ENCODE results near the gene PLA2G4A. TPM values are rescaled to one million over a fixed set of nuclear protein-coding genes. Genes with fewer than 3 reads are reported as not detected.

PLA2G4A gene
- total RNA-seq, 1 experiment from 2014 or later = 8.6 TPM

DNA sequence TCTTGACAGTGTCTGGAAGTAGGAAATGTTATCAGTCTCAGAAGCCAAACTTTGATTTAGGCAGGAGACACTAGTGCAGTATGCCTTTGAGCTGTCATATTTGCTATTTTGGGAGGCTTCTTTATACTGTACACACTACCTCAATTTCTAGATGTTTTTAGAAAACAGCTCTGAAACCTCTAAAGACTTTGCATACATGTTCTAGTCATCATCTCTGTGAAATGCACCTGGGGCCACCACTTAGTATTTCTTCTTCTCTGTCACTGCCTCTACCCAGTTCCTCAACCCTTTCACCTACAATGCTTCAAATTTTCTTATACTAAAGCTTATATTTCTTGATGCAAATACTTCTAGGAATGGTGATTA lies 29.1 kb upstream of the PLA2G4A start:
- no peaks in the 10 kb centered on the region for H4K20me1 ChIP-seq (ENCODE audit: insufficient read depth)
- no peaks in the 10 kb centered on the region for H3K9me3 ChIP-seq (ENCODE audit: control insufficient read depth in 1 of 2, insufficient read depth in 1 of 2, low read depth in 1 of 2, low read length in 2 of 2)
- CTCF ChIA-PET = no interaction called here
- ATAC-seq (no peak), DNase-seq (ENCODE audit: low read depth, low spot score) (no peak)
- TF ChIP-seq SP1 (IDR thresholded peaks at IDR 0.05; ENCODE audit: low read depth) (no peak), CBX3 (IDR thresholded peaks at IDR 0.05; ENCODE audit: low read depth) (no peak), TCF7L2 (IDR thresholded peaks at IDR 0.05; ENCODE audit: borderline replicate concordance, extremely low read depth, insufficient read depth, insufficient read length) (no peak), EZH2 (IDR thresholded peaks at IDR 0.05) (no peak), ELF1 (IDR thresholded peaks at IDR 0.05; ENCODE audit: borderline replicate concordance, low read depth) (no peak)
- TF ChIP-seq, protein P1, sequence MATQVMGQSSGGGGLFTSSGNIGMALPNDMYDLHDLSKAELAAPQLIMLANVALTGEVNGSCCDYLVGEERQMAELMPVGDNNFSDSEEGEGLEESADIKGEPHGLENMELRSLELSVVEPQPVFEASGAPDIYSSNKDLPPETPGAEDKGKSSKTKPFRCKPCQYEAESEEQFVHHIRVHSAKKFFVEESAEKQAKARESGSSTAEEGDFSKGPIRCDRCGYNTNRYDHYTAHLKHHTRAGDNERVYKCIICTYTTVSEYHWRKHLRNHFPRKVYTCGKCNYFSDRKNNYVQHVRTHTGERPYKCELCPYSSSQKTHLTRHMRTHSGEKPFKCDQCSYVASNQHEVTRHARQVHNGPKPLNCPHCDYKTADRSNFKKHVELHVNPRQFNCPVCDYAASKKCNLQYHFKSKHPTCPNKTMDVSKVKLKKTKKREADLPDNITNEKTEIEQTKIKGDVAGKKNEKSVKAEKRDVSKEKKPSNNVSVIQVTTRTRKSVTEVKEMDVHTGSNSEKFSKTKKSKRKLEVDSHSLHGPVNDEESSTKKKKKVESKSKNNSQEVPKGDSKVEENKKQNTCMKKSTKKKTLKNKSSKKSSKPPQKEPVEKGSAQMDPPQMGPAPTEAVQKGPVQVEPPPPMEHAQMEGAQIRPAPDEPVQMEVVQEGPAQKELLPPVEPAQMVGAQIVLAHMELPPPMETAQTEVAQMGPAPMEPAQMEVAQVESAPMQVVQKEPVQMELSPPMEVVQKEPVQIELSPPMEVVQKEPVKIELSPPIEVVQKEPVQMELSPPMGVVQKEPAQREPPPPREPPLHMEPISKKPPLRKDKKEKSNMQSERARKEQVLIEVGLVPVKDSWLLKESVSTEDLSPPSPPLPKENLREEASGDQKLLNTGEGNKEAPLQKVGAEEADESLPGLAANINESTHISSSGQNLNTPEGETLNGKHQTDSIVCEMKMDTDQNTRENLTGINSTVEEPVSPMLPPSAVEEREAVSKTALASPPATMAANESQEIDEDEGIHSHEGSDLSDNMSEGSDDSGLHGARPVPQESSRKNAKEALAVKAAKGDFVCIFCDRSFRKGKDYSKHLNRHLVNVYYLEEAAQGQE (IDR thresholded peaks at IDR 0.05; ENCODE audit: low read depth) = no peak
- TF ChIP-seq, protein P2, sequence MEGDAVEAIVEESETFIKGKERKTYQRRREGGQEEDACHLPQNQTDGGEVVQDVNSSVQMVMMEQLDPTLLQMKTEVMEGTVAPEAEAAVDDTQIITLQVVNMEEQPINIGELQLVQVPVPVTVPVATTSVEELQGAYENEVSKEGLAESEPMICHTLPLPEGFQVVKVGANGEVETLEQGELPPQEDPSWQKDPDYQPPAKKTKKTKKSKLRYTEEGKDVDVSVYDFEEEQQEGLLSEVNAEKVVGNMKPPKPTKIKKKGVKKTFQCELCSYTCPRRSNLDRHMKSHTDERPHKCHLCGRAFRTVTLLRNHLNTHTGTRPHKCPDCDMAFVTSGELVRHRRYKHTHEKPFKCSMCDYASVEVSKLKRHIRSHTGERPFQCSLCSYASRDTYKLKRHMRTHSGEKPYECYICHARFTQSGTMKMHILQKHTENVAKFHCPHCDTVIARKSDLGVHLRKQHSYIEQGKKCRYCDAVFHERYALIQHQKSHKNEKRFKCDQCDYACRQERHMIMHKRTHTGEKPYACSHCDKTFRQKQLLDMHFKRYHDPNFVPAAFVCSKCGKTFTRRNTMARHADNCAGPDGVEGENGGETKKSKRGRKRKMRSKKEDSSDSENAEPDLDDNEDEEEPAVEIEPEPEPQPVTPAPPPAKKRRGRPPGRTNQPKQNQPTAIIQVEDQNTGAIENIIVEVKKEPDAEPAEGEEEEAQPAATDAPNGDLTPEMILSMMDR (IDR thresholded peaks at IDR 0.05 in 2 of 3, conservative IDR thresholded peaks at IDR 0.05 in 1 of 3; ENCODE audit: borderline replicate concordance in 1 of 3, insufficient read depth in 1 of 3, low read depth in 2 of 3, low read length in 2 of 3) = no peak
- no peak overlapping the region for H2AFZ ChIP-seq (ENCODE audit: low read depth, low read length, poor library complexity, severe bottlenecking)
- no peak overlapping the region for H3K9ac ChIP-seq (ENCODE audit: low read length)
- H3K79me2 ChIP-seq (ENCODE audit: insufficient read depth, low read length) = no peaks in the 10 kb centered on the region
- H3K27me3 ChIP-seq (ENCODE audit: insufficient read depth, low read length) = no peaks in the 10 kb centered on the region
- H3K27ac ChIP-seq (ENCODE audit: low read depth, low read length) = no peak overlapping the region
- no peak overlapping the region for H3K4me3 ChIP-seq (replicated peaks in 1 of 2; ENCODE audit: low read depth in 1 of 2, low read length in 2 of 2)
- H3K4me2 ChIP-seq (ENCODE audit: low read length) = no peak overlapping the region
- no TSS peak for BruUV-seq (replicated peaks)
- peaks cover 3% of the 10 kb centered on the region; the same call in 1 of the 2 replicates for H3K9me2 ChIP-seq (ENCODE audit: insufficient read depth)
- POLR2A ChIA-PET = no interaction called here
- intact Hi-C loops (cut with micrococcal nuclease) = no loop called here
- H3K36me3 ChIP-seq (ENCODE audit: control insufficient read depth in 1 of 2, insufficient read depth in 2 of 2, low read length in 2 of 2) = no peaks in the 10 kb centered on the region
- no peaks in the 10 kb centered on the region for H3K4me1 ChIP-seq (ENCODE audit: control insufficient read depth in 1 of 2, insufficient read depth in 2 of 2, low read length in 2 of 2)
- RAD21 ChIA-PET (ENCODE audit: low non-redundant PET in 1 of 2, low total read pairs in 2 of 2, uncharacterized antibody in 2 of 2, unreplicated experiment in 2 of 2) = no interaction called here
